Measurements from ENCODE around the gene CAMSAP1.

Gene CAMSAP1

GRCh38 chr9:135888766-135889394, 18.5 kb downstream of the CAMSAP1 start:
- no peak for ATAC-seq
- TF ChIP-seq ZNF565 (CRISPR knock-in tag; conservative IDR thresholded peaks at IDR 0.05; ENCODE audit: low read depth) (no peak), ZFP3 (CRISPR knock-in tag; IDR thresholded peaks at IDR 0.05) (no peak), SNAI2 (CRISPR knock-in tag; IDR thresholded peaks at IDR 0.05) (no peak), BACH2 (CRISPR knock-in tag; IDR thresholded peaks at IDR 0.05; ENCODE audit: borderline replicate concordance) (no peak), POU6F1 (CRISPR knock-in tag; IDR thresholded peaks at IDR 0.05; ENCODE audit: borderline replicate concordance, low read depth) (no peak), RARB (CRISPR knock-in tag; IDR thresholded peaks at IDR 0.05) (no peak), CREB5 (CRISPR knock-in tag; IDR thresholded peaks at IDR 0.05; ENCODE audit: low read depth) (no peak), ZNF8 (CRISPR knock-in tag; IDR thresholded peaks at IDR 0.05) (no peak), ZC3H10 (CRISPR knock-in tag; IDR thresholded peaks at IDR 0.05) (no peak), OSR1 (CRISPR knock-in tag; IDR thresholded peaks at IDR 0.05) (no peak), ZFP30 (CRISPR knock-in tag; IDR thresholded peaks at IDR 0.05) (no peak), TCF4 (CRISPR knock-in tag; IDR thresholded peaks at IDR 0.05; ENCODE audit: borderline replicate concordance) (no peak)

- no peak for TF ChIP-seq ZNF8 (CRISPR knock-in tag; IDR thresholded peaks at IDR 0.05)
- TF ChIP-seq CSDC2 (CRISPR knock-in tag; IDR thresholded peaks at IDR 0.05) = no peak
- no peak for TF ChIP-seq SNAI2 (CRISPR knock-in tag; IDR thresholded peaks at IDR 0.05)
- no peak for TF ChIP-seq ZC3H10 (CRISPR knock-in tag; IDR thresholded peaks at IDR 0.05)
- no peak for TF ChIP-seq BACH2 (CRISPR knock-in tag; IDR thresholded peaks at IDR 0.05; ENCODE audit: borderline replicate concordance)
- no peak for TF ChIP-seq PATZ1 (CRISPR knock-in tag; IDR thresholded peaks at IDR 0.05; ENCODE audit: borderline replicate concordance)
- TF ChIP-seq ARNTL (CRISPR knock-in tag; IDR thresholded peaks at IDR 0.05; ENCODE audit: borderline replicate concordance, low read depth) = no peak
- TF ChIP-seq RARB (CRISPR knock-in tag; IDR thresholded peaks at IDR 0.05) = no peak
- TF ChIP-seq TCF4 (CRISPR knock-in tag; IDR thresholded peaks at IDR 0.05; ENCODE audit: borderline replicate concordance) = no peak
- TF ChIP-seq ISL1 (CRISPR knock-in tag; IDR thresholded peaks at IDR 0.05) = no peak
- TF ChIP-seq TSHZ2 (CRISPR knock-in tag; IDR thresholded peaks at IDR 0.05) = no peak
- no peak for TF ChIP-seq CSRNP3 (CRISPR knock-in tag; IDR thresholded peaks at IDR 0.05)
- no peak for TF ChIP-seq CREB5 (CRISPR knock-in tag; IDR thresholded peaks at IDR 0.05; ENCODE audit: low read depth)
- no peak for TF ChIP-seq POU6F1 (CRISPR knock-in tag; IDR thresholded peaks at IDR 0.05; ENCODE audit: borderline replicate concordance, low read depth)
- no peak for TF ChIP-seq TOX (CRISPR knock-in tag; IDR thresholded peaks at IDR 0.05; ENCODE audit: borderline replicate concordance)
- no peak for TF ChIP-seq ZNF565 (CRISPR knock-in tag; conservative IDR thresholded peaks at IDR 0.05; ENCODE audit: low read depth)
- TF ChIP-seq ZFP3 (CRISPR knock-in tag; IDR thresholded peaks at IDR 0.05) = no peak
- no peak for ATAC-seq
Observed at GRCh38 chr9:135888126-135888765, 19.1 kb downstream of the CAMSAP1 start.

All from SK-N-SH treated with all-trans-retinoic acid at 6 μM for 48 hours (cell line).